ENCODE results near the gene MLX. TPM values are rescaled to one million over a fixed set of nuclear protein-coding genes. Genes with fewer than 3 reads are reported as not detected.
A peak's percentile ranks its signal among the peaks of the same experiment; 100 is the strongest.

The MLX gene
- total and polyA plus RNA-seq, 11 donors: 48.1 to 76.2 (median 57.9) TPM

DNA sequence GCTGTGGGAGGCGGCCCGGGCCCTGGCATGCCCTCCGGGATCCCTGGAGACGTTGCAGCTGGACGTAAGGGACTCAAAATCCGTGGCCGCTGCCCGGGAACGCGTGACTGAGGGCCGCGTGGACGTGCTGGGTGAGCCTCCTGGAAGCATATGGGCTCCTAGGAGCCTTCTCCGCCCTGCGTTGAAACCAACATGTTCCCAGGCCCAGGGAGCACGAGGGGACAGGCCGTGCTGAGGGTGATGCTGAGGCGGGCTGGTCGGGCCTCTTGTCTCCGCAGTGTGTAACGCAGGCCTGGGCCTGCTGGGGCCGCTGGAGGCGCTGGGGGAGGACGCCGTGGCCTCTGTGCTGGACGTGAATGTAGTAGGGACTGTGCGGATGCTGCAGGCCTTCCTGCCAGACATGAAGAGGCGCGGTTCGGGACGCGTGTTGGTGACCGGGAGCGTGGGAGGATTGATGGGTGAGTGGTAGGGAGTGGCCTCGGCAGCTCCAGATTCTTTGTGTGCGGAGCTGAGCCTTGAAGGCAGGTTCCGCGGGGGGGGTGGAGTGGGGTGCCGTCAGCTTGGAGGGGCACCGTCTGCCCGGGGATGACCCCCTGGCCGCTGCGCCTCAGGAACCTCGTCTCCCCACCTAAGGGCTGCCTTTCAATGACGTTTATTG is 13.6 kb upstream of the MLX start:
- ATAC-seq (peak in 3 of 4 donors; percentile 3 to 19 (median 11)), DNase-seq (peak in 2 of 5 donors; percentile 37 to 64)
- WGBS, 4 donors: 66 to 77% (median 74%) methylated on average over 30 to 45 of the region's 45 CpGs
- TF ChIP-seq CTCF (IDR thresholded peaks at IDR 0.05) (no peak), POLR2A (IDR thresholded peaks at IDR 0.05) (no peak)
- H3K4me1 ChIP-seq: peaks cover 0 to 33% (median 18%) of the 10 kb centered on the region in 12 donors
- H3K4me3 ChIP-seq: peak overlapping the region in 10 of 12 donors; percentile 68 to 98 (median 87)
- no peaks in the 10 kb centered on the region for H3K9me3 ChIP-seq
- intact Hi-C loops (cut with DNase I): no loop called here
- H3K27me3 ChIP-seq: peaks cover 0 to 3% (median 0%) of the 10 kb centered on the region in 9 donors
- peak overlapping the region in 5 of 12 donors; percentile 89 to 97 (median 93) for H3K27ac ChIP-seq
- peaks cover 0 to 5% (median 0%) of the 10 kb centered on the region in 9 donors for H3K36me3 ChIP-seq

DNA sequence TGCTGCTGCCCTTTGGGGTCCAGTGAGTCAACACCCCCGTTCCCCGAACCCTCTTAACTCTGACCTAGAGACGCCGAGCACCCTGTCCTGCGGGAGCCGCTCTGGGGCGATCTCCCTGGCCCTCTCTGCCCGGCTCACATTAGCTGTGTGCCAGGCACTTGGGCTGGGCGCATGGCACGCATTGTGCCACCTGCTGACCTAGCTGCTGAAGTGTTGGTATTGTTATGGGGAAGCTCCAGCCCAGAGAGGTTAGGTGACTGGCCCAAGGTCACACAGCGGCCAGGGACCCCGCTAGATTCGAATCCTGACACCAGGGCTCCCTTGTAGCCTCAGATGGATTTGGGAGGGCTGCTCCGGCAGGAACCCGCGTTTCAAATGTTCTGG is 13.0 kb upstream of the MLX start:
- DNase-seq: peak in 1 of 5 donors; percentile 62
- intact Hi-C loops (cut with DNase I): no loop called here
- H3K36me3 ChIP-seq: peaks cover 0 to 5% (median 0%) of the 10 kb centered on the region in 9 donors
- no peaks in the 10 kb centered on the region for H3K27me3 ChIP-seq
- H3K27ac ChIP-seq: peak overlapping the region in 11 of 12 donors; percentile 82 to 97 (median 89)
- no peaks in the 10 kb centered on the region for H3K9me3 ChIP-seq
- peak overlapping the region; percentile 65 to 98 (median 82) for H3K4me3 ChIP-seq
- TF ChIP-seq CTCF (IDR thresholded peaks at IDR 0.05) (no peak), POLR2A (IDR thresholded peaks at IDR 0.05) (no peak)
- peaks cover 0 to 28% (median 15%) of the 10 kb centered on the region in 12 donors for H3K4me1 ChIP-seq
- peak in 2 of 4 donors; percentile 13 to 17 for ATAC-seq
- 42 to 76% (median 51%) methylated on average over 10 to 16 of the region's 16 CpGs for WGBS, 4 donors

DNA sequence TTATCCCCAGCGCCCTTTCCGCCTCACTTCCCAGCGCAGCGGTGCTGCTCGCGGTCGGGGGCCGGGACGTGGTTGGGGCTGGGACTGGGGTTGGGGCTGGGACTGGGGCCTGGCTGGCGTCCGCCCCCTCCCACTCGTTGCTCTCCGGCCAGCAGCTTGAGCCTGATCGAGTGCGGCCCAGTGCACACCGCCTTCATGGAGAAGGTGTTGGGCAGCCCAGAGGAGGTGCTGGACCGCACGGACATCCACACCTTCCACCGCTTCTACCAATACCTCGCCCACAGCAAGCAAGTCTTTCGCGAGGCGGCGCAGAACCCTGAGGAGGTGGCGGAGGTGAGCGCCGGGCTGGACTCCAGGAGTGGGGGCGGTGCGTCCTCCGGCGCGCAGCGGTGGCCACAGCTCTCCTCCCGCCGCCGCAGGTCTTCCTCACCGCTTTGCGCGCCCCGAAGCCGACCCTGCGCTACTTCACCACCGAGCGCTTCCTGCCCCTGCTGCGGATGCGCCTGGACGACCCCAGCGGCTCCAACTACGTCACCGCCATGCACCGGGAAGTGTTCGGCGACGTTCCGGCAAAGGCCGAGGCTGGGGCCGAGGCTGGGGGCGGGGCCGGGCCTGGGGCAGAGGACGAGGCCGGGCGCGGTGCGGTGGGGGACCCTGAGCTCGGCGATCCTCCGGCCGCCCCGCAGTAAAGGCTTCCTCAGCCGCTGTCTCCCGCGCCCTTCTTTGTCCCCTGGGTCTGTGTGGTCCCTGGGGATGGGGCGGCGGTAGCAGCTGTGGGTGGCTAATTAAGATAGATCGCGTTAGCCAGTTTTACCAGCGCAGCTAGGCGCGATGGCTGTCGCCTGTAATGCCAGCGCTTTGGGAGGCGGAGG is 12.4 kb upstream of the MLX start:
- Histone ChIP-seq H3K27me3 (no peaks in the 10 kb centered on the region), H3K36me3 (peaks cover 0 to 5% (median 0%) of the 10 kb centered on the region in 9 donors), H3K4me3 (peak overlapping the region; percentile 65 to 98 (median 82)), H3K4me1 (peaks cover 0 to 28% (median 15%) of the 10 kb centered on the region in 12 donors), H3K9me3 (no peaks in the 10 kb centered on the region), H3K27ac (peak overlapping the region; percentile 76 to 97 (median 88))
- intact Hi-C loops (cut with DNase I): no loop called here
- ATAC-seq (peak; percentile 84 to 95 (median 94)), DNase-seq (peak; percentile 92 to 94 (median 93))
- TF ChIP-seq POLR2A (IDR thresholded peaks at IDR 0.05) (peak in 1 of 2 donors; percentile 82), CTCF (IDR thresholded peaks at IDR 0.05) (no peak)
- WGBS, 4 donors: 1 to 2% (median 1%) methylated on average over 51 to 82 of the region's 82 CpGs

All from heart left ventricle (tissue), 16 donors.